ENCODE results near the gene ZBTB7C.

Gene ZBTB7C

DNA sequence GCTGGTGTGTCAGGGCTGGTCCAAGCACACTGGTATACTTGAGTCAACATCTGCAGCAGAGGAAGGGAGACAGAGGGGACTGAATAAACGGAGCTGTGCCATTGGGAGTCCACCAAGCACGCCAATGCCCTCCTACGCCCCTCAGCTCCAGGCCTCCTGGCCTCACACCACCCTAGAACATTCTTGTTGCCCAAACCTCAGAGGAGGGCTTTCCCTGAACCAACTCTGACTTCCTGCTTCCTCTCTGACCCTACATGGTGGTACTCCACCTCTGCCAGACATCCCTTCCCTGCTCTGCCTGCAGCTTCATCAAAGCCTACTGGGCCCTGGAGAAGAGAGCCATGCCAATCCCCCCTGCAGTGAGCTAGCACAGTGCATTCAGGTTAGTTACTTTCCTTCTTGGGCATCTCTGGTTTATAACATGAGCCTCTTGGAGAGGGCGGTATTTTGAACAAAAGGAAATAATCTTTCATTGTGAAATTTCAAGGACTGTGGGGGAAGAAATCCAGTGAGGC, 54.4 kb downstream of the ZBTB7C start:
- no peak for DNase-seq (ENCODE audit: low read depth in 3 of 3)

DNA sequence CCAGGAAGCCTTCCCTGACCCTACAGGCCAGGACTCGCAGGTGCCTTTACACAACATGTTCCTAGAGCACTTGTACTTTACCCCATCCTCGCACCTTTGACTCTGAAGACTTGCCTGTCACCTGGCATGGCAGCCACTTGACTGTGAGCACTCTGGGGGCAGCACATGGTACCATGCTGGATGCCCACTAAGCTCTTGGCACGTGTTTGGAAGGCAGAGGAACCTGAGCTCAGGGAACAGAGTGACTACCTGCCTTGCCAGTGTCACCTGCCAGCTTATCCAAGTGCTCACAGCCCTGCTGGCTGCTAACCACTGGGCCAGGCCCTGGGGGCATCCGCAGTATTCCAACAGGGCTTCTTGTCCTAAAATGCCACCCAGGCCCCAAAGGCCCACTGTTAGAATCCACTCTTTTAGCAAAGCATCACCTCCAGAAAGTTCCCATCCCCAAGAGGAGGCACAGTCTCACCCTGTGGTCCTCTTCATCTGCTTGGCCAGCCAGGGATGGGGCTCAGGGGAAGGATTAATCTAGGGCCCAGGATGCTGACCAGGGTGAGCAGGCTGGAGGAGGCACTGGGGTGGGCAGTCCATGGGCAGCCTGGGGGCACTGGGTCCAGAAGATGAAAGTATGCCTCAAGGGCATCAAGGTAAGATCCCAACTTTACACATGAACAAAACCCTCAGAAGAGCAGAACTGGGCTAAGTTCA, 57.0 kb downstream of the ZBTB7C start:
- no peak for DNase-seq (ENCODE audit: low read depth in 3 of 3)

DNA sequence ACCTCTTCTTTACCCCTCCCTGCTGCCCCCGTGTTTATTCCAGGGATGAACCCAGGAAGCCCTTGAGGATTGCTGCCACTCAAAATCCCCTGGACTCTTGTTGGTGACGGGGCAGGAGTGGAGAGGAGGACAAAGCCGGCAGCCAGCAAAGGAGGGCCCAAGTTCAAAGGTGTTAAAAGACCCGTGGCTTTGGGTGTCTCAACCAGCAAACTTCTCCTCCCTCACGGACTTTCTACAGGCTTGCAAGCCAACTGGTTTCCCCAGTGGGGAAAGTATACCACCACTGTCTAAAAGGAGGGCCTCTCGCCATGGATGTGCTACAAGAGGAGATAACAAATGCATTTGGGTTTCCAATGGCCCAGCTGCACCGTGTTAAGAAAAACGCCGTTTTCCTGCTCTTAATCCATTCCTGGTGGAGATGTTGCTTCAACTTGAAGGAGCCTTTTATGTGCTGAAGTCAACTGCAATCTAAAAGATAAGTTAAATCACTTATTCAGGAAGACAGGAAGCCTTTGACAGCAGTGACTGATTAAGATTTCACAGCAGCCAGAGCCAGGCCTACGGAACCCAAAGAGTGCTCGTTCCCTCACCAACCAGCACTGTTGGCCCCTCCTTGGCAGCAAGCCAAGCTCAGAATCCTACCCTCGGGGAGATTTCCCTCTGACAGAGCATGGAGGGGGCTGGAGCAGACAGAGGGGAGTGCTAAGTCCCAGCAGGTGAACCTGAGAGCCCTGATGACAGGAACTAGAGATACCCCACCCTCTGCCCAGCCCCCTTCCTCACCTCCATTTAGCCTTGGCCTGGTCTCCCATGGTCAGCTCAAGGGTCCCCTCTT, 57.8 kb downstream of the ZBTB7C start:
- DNase-seq (ENCODE audit: low read depth in 3 of 3): no peak

DNA sequence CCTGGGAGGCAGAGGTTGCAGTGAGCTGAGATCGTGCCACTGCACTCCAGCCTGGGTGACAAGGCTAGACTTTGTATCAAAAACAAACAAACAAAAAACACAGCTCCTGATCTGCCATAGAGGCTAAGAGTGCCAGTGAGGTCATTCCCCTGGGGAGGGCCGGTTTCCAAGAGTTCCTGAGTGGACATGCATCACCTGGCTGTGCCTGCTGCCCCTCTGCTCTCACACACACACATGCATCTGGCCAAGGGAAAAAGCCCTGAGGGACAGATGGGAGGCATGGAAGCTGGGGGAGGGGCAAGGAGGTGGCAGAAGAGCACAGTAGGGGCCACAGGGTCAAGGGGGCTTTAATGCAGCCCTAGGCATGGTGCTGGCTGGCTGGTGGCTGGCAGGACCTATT, 60.4 kb downstream of the ZBTB7C start:
- DNase-seq (ENCODE audit: low read depth in 3 of 3): no peak

DNA sequence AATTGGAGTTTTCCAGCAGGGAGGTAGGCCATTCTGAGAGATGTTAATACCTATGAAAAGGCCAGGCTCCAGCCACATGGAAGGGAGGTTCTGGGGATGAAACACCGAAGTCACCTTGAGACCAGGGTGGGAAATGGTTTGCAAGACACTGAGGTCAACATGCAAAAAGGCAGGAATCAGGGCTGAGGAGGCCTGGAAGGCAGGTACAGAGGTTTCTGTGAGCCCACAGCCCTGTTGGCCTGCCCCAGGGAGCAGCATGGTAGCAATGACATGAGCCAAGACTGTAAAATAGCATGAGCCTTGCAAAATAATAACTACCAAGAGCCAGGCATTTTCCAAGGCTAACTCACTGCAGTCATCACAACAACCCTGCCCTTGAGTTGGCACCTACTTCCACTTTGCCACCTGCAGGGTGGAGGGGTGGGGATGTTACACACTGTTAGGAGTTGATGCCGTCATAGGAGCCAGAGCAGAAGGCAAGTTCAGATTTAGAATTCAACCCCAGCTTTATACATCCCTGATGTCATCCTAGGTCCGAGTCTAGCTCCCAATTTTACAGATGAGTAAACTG, 61.3 kb downstream of the ZBTB7C start:
- DNase-seq (ENCODE audit: low read depth in 3 of 3): no peak

DNA sequence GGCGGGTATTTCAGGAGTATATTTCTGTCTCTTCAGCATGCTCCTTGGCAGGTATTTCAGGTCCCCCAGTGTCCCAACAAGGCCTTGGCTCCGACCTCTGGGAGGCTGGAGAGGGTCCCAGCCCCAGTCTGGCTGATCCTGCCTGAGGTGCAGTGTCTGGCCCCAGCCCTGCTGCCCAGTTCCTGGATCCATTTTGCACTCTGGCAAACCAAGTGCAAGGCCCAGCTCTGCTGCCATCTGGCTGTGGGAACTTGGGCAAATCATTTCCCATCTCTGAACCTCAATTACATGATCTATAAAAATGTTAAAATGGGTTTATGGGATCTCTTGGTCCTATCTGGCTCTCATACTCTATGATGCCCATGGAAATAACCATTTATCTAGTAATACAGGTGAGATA, 63.6 kb downstream of the ZBTB7C start:
- no peak for DNase-seq (ENCODE audit: low read depth in 3 of 3)

DNA sequence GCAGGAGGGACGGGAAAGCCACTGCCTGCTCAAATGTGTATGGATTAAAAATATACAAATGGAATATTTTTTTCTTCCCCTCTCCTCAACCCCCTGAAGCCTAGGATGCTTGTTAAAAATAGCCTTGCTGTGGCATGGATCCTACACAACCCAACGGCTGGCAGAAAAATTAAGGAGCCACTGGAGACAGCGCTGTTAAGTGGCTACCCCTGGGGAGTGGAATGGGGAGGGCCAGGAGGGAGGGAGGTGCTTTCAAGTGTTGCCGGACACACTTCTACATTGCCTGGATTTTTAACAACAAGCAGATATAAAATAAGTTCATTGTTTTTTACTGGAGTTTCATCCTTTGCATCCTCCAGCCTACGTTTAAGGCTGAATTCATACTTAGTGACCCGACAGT, 66.6 kb downstream of the ZBTB7C start:
- DNase-seq (ENCODE audit: low read depth in 3 of 3): no peak

DNA sequence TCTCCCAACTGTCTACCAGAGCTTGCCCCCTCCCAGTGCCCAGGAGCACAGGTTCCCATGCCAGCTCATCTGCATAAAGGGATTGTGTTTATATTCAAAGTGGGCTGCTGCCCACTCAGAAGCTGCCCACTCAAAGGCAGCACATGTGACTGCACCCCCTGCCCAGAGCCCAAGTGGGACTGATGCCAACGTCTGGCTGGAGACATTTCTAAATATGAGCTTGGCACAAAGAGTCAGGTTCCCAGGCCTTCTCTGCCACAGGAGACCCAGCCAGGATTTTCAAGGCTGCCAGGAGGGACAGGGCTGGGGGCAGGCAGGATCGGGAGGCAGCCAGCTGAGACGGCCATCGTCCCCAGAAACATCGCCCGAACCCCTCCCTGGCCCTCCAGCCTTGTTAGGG, 67.1 kb downstream of the ZBTB7C start:
- DNase-seq (ENCODE audit: low read depth in 3 of 3): no peak

DNA sequence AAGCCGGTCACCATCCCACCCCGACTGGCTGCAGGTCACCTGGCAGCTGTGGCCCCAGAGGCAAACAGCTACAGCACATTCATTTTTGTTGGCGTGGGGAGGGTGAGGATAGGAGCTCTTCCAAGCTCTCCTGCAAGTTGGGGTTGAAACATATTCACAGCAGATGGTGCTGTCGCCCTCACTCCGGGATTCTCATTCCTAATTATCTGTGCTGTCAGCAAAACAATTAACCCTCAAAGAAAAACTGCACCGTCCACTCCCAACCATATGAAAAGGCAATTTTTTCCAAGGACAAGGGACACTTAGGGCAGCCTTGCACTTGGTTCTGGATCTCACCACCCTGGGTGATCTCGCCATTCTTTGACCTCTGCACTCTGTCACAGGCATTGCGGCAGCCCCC, 68.6 kb downstream of the ZBTB7C start:
- no peak for DNase-seq (ENCODE audit: low read depth in 3 of 3)

DNA sequence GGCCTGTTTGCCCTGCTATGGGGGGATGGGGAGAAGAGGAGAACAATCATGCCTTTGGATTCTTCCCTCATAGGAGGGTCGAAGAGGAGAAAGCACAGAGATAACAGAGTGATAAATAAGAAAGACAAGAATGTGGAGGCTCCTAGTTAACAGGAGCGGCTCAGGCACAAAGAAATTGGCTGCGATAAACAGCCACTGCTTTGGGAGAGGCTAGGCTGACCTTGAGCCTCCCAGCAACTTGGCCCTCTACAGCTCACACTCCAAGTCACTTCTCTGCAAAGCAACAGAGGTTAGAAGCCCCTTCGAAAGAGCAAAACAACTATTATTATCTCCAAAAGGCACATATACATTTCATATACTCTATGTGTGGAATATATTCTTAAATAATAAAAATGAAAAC, 69.5 kb downstream of the ZBTB7C start:
- DNase-seq (ENCODE audit: low read depth in 3 of 3): no peak

DNA sequence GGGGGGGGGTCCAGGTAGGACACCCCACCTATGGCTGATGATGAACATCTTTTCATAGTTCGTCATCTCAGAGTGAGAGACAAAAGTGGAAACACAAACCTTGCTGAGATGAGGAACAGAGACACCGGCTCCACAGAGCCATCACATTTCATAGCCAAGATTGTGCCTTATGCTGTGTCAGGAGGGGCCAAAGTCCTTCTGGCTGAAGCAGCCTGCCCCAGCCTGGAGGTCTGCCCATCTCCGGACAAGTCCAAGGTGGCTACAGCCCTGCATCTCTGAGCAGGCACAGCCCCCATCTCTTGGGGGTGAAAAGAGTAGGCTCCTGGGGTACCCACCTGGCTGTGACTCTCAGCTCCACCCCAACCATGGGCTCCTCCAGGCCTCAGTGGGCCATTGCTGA, 70.3 kb downstream of the ZBTB7C start:
- no peak for DNase-seq (ENCODE audit: low read depth in 3 of 3)

DNA sequence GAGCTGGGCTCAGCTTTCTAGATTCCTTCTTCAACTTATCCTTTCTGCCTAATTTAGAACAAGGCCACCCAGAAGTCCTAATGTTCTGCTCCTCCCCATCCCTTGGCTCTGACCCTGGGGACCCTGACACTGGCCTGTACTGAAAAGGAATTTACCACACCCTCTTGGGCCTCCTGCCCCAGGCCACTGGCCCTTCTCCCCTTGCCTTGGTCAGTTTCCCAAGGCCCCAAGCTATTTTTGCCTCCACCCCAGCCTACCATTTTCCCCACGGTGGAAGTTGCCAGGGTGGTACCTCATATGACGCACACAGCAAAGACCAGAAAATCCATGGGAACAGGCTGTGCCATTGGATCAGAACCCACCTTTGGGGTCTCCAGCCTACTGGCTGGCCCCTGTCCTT, 72.1 kb downstream of the ZBTB7C start:
- DNase-seq (ENCODE audit: low read depth in 3 of 3): no peak

DNA sequence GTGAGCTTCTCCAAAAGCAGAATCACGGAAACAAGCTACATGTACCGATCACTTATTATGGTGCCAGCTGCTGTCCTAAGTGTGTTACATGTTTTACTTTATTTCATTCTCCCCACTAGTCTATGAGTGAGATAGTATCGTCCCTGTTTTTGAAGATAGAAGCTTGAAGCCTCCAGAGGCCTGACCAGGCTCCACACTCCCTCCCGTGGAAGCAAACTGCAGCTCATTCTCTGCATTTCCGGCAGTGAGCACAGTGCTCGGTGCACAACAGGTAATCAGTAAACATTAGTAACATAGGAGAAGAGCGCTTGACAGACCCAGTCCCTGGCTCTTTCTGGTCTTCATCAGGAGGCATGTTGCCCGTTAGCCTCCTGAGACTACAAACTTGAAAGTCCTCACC, 72.9 kb downstream of the ZBTB7C start:
- DNase-seq (ENCODE audit: low read depth in 3 of 3): no peak

DNA sequence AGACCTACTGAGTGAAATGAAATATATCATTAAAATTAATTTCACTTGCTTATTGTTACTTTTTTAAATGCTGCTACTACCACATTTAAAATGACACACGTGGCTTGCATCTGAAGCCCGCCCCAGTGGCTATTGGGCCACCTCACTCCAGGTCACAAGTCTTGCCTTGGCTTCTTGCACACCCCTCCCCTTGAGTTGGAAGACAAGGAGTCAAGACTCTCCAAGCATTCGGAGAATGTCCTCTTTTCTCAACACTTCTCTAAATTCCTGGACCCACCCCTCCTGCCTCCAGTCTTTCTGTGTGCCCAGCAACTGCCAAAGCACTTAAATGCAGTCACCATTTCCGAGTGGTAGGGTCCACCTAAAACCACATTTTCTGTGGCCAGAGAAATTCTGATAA, 73.4 kb downstream of the ZBTB7C start:
- no peak for DNase-seq (ENCODE audit: low read depth in 3 of 3)

DNA sequence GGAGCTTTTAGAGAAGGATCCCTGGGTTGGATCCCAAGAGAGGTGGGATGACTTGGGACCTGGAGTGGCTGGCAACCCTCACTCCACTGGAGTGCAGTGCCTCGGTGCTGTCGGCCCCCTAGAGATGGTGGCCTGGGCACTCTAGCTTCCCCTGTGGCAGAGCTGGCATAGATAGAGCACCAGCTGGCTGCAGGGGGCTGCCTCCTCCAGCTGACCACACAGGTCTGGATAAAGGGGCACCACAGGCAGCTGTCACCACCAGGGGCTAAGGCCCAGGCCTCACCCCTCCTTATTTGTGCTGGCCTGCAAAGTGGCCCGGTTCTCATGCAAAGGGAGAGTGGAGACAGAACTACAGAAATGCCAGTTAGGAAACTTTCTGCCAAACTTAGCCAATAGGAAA, 74.3 kb downstream of the ZBTB7C start:
- DNase-seq (ENCODE audit: low read depth in 3 of 3): no peak

DNA sequence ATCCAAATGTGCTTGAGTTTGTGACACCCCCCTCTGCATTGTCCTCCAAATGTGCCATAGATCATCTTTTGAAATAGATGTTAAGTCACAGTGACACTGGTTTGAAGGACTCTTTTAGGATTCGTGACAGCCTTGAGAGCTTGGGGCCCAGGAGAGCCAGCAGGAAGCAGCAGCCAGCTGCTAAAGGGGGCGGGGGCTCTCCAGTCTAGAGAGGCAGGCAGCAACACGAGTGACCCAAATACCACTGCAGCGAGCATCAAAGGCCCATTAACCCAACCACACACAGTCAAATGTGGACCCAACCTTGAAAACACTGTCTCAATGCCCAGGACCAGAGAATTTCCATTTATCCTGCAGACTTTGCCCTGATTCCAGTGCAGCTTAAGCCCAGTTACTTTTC, 75.6 kb downstream of the ZBTB7C start:
- no peak for DNase-seq (ENCODE audit: low read depth in 3 of 3)

DNA sequence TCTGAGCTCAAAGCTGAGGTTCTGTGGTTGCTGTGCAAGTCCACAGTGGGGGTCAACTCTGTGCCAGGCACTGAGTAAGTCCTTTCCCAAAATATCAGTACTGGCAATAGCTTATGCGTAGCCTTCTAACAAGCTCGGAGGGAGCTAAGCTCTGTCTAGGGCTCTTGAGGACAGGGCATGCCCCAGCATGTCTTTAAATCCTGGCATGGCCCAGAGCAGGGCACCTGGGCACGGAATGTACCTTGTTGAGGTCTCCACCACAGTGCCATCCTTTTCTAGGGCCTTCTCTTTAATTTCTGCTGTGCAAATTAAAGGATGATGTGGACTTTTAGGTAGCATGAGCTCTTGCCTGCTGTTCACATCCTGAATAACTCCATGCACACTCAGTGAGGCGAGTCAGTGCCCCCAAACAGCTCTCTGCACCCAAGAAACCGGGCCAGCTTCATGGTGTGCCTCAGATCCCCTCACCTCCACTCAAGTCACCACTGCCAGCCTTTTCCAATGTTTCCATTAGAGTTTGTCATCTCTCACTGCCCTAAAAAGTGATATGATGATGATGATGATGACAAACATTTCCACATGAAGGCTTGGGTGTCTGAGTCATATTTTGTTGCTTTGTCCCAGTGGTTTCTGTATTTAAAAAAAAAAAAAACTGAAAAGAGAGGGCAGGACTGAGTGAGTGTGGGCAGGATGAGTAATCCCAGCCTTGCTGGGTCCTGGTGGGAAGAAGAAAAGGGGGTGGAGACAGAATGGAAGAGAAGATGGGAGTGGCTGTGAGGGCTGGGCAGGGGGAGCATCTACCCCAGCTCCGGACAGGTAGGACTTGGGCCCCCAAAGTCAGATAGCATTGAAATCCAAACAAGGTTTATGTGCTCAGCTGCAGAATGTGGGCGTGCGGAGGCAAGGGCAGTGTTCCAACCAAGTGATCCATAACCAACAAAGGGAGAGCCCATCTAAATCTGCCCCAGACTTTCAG, 78.9 kb downstream of the ZBTB7C start:
- no peak for DNase-seq (ENCODE audit: low read depth in 3 of 3)

DNA sequence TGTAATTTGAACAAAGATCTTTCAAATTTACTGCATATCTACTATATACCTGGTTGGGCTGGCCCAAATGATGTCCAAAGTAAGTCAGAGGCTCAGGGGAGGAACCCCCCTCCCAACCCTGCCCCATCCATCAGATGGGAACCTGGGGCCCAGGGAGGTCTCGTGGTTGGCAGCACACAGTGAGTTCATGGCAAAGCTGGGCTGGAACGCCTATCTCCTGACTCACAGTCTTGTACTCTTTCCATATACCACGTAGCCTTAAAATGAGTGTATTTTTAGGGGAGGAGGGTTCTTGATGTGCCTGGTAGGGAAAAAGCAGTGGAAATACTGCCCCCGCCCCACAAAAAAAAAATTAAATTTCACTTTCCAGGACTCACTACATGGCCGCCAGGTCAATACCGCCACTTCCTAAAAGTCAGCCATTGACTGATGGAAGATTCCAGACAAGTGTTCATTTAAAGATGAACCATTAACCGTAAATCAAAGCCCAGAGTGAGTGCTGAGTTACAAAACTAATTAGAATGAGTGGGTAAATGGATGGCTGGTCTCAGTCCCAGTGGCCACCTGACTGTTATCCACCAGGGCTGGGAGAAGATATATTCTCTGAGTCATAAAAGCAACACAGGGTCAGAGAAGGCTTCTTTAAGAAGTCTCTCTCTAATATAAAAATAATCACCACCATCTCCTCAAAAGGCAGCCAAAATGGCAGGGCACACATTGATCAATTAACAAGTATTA, 80.5 kb downstream of the ZBTB7C start:
- no peak for DNase-seq (ENCODE audit: low read depth in 3 of 3)

DNA sequence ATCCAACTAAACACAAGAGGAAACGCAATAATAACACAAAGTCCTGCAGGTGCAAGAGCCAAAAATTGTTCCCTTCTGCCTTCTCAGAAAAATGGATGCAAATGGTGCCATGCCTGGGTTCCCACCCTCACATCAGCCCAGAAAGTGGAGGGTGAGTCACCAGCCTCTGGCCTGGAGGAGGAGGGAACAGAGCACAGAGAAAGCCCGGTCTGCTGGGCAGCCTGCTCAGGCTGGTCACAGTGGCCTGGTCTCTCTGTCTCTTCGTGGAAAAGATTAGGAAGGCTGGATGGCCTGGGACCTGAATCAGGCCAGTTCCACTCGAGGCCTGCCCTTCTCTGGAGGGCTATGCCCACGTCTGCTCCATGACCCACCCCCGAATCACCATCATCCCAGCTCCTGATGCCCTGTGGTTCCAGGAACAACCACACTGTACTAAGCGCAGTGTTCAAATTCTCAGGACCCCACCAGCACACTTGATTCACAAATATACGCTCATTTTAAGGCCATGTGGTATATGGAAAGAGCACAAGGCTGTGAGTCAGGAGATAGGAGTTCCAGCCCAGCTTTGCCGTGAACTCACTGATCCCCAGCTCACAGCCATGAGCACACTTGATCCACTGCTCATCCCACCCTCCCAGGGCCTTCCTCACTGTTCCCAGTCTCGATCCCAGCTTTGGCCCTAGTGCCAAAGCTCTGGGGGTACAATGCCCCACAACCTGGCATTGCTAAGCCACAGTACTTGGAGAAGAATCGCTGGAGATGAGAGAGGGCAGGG, 82.1 kb downstream of the ZBTB7C start:
- no peak for DNase-seq (ENCODE audit: low read depth in 3 of 3)

DNA sequence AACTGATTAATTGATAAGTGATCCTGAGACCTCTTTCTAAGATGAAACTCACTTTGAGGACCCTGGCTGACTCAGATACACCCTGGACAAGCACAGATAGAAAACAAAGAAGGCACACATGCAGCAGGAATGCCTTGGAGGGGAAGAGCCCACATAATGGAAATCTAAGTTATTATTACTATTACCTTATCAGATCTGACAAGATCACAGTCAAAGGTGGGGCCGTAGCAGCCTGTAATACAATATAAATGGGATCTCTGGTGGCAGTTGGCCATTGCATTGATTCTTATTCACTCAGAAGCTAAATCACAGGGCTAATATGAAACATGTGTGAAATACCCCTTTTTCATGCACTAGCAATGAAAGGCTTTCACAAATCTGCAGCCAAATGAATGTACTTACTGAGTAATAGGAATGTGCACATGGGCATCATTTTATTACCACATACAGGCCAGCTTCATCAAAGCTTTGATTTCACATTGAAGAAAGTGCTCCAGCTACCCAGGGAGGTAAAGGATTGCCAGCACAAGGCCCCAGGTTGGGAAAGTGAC, 84.0 kb downstream of the ZBTB7C start:
- DNase-seq (ENCODE audit: low read depth in 3 of 3): no peak

Measured in stimulated activated CD4-positive, alpha-beta T cell treated with anti-CD3 and anti-CD28 coated beads, TNF-alpha, amount 100 ng/mL, for 24 hours (primary cell).